Thyroid gland (tissue), 4 donors: Measurements from ENCODE around the gene MARK3. TPM values are rescaled to one million over a fixed set of nuclear protein-coding genes. Genes with fewer than 3 reads are reported as not detected.

Source experiments
- DNase-seq, 2 donors: peaks; one replicate each; pipeline ENCODE4 v3.0.0-alpha.2; 2019
- H3K27ac ChIP-seq, 3 donors: fragments of 200-600 bp; sonication (generic); 1 replicate in 2 of 3; 2 replicates in 1 of 3; pipeline ENCODE4 v1.5.1; 2016 to 2019; ENCODE audit warnings: mild to moderate bottlenecking in 1 of 3, moderate library complexity in 1 of 3
- H3K27me3 ChIP-seq: fragments of 200-600 bp; sonication (generic); one replicate; pipeline ENCODE4 v1.5.1; 2019
- H3K36me3 ChIP-seq, 2 donors: fragments of 200-600 bp; sonication (generic); one replicate each; pipeline ENCODE4 v1.5.1; 2016 to 2019
- H3K4me1 ChIP-seq, 2 donors: fragments of 200-600 bp; sonication (generic); one replicate each; pipeline ENCODE4 v1.5.1; 2017 to 2019
- H3K4me3 ChIP-seq, 3 donors: fragments of 200-600 bp; sonication (generic); replicated peaks in 1 of 3; 1 replicate in 2 of 3; 2 replicates in 1 of 3; pipeline ENCODE4 v1.5.1; 2016; ENCODE audit warnings: mild to moderate bottlenecking in 1 of 3
- H3K9me3 ChIP-seq: fragments of 200-600 bp; sonication (generic); one replicate; pipeline ENCODE4 v1.5.1; 2017
- POLR2A ChIP-seq, 2 donors: fragments of 450-650 bp; IDR thresholded peaks; one replicate each; pipeline ENCODE4 v1.6.1; 2017; ENCODE audit warnings: antibody characterized with exemption in 2 of 2, mild to moderate bottlenecking in 2 of 2, moderate library complexity in 1 of 2
- WGBS, 2 donors: methylation state at CpG; one replicate each; pipeline ENCODE4 v1.1.5; 2017; 5-methylcytosine and 5-hydroxymethylcytosine counted together
- intact Hi-C: fragments of 100-400 bp; cut with DNase I; formaldehyde crosslinking; loops from one replicate; pipeline ENCODE4 v1.15.1; 2023
- total RNA-seq, 4 donors: library from RNA; depleted of rRNA; stranded (reverse); fragments of >200 nt; gene quantifications; one replicate each; pipeline ENCODE4 v1.2.3, GENCODE V29; 2016
- TF ChIP-seq, protein P1 (sequence below), 6 experiments: fragments of 200-600 bp in 3 of 6; fragments of 450-650 bp in 3 of 6; sonication (generic) in 3 of 6; IDR thresholded peaks; one replicate each; pipeline ENCODE4 v1.5.1; 2016 to 2019; ENCODE audit warnings: antibody characterized with exemption in 6 of 6, mild to moderate bottlenecking in 2 of 6, inconsistent platforms in 1 of 6, moderate library complexity in 1 of 6

The MARK3 gene
- total RNA-seq, 4 donors from 2014 or later: 105 to 164 (median 114) TPM

DNA sequence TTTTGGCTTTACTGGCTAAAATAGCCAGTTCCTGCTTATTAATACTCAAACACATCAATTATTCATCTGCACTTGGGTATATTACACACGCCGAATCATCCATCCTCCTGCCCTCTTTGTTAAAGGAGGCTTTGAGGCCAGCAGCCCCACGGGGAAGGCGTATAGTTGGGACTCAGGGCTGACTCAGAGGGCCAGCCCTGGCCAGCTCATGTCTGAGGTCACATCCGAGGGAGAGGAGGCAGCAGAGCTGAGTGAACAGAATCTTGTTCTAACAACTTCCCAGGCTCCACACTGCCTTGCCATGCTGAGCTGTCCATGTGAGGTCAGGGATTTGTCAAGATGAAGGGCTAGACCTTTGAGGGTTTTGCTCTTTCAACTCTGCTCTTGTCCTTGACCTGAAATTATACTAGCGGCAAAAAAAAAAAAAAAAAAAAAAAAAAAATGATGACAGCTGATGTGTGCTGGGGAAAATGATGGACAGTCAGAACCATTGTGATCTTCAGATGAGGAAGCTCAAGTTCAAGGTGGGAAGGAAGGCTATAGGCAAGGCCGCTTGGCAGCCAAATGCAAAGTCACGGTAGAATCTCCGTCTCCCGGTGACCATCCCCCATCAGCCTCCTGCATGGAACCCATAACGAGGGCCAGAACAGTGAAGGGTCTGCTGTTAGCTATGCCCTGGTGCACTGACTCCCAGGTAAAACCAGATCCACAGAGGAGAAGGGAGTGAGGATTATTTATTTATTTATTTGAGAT lies 12.5 kb upstream of the MARK3 start:
- Histone ChIP-seq H3K27ac (no peak overlapping the region), H3K36me3 (no peaks in the 10 kb centered on the region), H3K27me3 (no peaks in the 10 kb centered on the region), H3K4me3 (no peak overlapping the region), H3K9me3 (no peaks in the 10 kb centered on the region), H3K4me1 (no peaks in the 10 kb centered on the region)
- intact Hi-C loops: no loop called here
- TF ChIP-seq, protein P1, sequence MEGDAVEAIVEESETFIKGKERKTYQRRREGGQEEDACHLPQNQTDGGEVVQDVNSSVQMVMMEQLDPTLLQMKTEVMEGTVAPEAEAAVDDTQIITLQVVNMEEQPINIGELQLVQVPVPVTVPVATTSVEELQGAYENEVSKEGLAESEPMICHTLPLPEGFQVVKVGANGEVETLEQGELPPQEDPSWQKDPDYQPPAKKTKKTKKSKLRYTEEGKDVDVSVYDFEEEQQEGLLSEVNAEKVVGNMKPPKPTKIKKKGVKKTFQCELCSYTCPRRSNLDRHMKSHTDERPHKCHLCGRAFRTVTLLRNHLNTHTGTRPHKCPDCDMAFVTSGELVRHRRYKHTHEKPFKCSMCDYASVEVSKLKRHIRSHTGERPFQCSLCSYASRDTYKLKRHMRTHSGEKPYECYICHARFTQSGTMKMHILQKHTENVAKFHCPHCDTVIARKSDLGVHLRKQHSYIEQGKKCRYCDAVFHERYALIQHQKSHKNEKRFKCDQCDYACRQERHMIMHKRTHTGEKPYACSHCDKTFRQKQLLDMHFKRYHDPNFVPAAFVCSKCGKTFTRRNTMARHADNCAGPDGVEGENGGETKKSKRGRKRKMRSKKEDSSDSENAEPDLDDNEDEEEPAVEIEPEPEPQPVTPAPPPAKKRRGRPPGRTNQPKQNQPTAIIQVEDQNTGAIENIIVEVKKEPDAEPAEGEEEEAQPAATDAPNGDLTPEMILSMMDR (IDR thresholded peaks at IDR 0.05): no peak
- TF ChIP-seq POLR2A (IDR thresholded peaks at IDR 0.05): no peak
- WGBS, 2 donors: 73 to 76% methylated on average over 11 of the region's 11 CpGs
- DNase-seq: no peak

DNA sequence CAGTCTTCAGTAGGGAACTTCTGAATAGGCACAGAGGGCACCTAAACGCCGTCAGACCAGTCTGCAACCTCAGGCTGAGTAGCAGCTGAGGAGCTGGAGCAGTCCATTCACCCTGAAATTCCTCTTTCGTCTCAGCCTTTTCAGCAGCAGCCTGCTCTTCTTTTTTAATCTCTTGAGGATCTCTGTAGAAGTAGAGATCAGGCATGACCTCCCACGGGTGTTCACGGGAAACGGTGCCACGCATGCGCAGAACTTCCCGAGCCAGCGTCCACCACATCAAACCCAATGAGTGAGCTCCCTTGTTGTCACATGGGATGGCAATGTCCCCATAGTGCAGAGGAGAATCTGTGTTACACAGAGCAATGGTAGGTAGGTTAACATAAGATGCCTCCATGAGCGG lies 11.1 kb upstream of the MARK3 start:
- no peaks in the 10 kb centered on the region for H3K36me3 ChIP-seq
- H3K4me3 ChIP-seq: no peak overlapping the region
- no peak for DNase-seq
- no peak overlapping the region for H3K27ac ChIP-seq
- H3K27me3 ChIP-seq: no peaks in the 10 kb centered on the region
- intact Hi-C loops: no loop called here
- no peak for TF ChIP-seq POLR2A (IDR thresholded peaks at IDR 0.05)
- TF ChIP-seq, protein P1 (IDR thresholded peaks at IDR 0.05): no peak
- WGBS, 2 donors: 82 to 87% methylated on average over 10 to 11 of the region's 11 CpGs
- no peaks in the 10 kb centered on the region for H3K4me1 ChIP-seq
- H3K9me3 ChIP-seq: no peaks in the 10 kb centered on the region

DNA sequence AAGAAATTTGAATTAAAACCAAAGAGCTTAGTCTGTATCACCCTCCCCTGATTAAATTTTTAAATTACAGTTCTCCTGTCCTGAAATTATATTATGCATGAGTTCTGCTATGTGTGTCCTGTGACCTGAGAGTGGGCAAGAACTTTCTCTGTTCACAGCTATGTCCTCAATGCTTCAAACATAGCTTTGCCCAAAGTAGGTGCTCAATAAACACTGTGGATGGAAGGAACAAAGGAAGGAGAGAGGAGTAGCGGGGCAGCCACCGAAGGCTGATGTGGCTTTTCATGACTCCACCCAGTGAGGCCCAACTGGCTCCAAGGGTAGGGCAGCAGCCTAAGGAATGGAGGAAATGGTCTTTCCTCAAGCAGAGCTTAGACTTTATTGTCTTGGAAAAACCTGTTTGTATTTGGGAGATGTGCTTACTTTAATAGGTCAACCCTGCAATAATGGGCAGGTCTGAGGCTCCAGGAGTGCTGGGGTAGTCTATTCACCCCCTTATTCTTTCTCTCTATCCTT lies 7.6 kb upstream of the MARK3 start:
- Histone ChIP-seq H3K4me1 (no peaks in the 10 kb centered on the region), H3K9me3 (no peaks in the 10 kb centered on the region), H3K27me3 (no peaks in the 10 kb centered on the region), H3K4me3 (no peak overlapping the region), H3K36me3 (no peaks in the 10 kb centered on the region), H3K27ac (no peak overlapping the region)
- intact Hi-C loops: no loop called here
- no peak for DNase-seq
- no peak for TF ChIP-seq POLR2A (IDR thresholded peaks at IDR 0.05)
- TF ChIP-seq, protein P1 (IDR thresholded peaks at IDR 0.05): no peak
- WGBS, 2 donors: 91 to 98% methylated on average over 2 of the region's 2 CpGs

DNA sequence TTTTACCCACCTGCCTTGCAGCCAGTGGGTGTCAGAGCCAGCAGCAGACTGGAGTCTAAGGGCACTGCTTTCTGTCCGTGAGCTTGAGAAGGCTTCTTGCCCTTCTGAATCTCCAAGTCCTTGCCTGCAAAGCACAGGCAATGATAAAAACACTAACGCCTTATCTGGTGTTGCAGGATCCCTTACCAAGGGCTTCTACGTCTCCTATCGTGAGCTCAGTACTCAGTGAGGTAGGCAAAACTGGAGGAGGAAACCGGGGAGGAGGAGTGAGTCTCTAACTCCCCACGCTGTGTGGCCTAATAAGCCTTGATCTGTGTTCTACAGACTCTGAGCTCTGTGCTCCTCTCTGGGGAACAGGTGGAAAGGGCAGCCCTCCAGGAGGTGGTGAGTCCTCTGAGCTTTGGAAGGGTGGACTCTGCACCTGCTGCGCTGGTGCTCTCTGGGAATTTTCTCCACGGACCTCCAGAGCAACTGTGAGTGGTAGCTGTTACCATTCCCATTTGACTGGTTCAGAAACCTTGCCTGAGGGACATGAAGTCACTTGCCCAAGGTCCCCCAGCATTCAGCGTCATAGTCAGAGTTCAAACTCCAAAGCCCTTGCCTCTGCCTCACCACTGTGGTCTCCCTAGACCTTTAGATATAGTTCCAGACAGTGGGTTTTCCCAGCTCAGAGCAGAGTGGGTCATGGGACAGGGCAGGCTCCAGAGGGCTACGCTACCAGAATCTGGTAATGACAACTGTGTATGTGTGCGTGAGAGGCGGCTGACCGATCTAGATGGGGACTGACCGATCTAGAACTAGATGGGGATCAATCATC lies 7.0 kb upstream of the MARK3 start:
- H3K36me3 ChIP-seq: no peaks in the 10 kb centered on the region
- H3K27me3 ChIP-seq: no peaks in the 10 kb centered on the region
- H3K4me1 ChIP-seq: no peaks in the 10 kb centered on the region
- 82 to 88% methylated on average over 14 of the region's 14 CpGs for whole genome bisulfite sequencing, 2 donors
- H3K9me3 ChIP-seq: no peaks in the 10 kb centered on the region
- no peak overlapping the region for H3K27ac ChIP-seq
- H3K4me3 ChIP-seq: no peak overlapping the region
- TF ChIP-seq, protein P1 (IDR thresholded peaks at IDR 0.05): no peak
- no peak for TF ChIP-seq POLR2A (IDR thresholded peaks at IDR 0.05)
- no peak for DNase-seq
- intact Hi-C loops: no loop called here
